Stimulated activated CD8-positive, alpha-beta memory T cell treated with anti-CD3 and anti-CD28 coated beads, Interleukin-12 subunit alpha, Interleukin-12 subunit beta, amount 100 ng/mL, for 24 hours (primary cell): ENCODE data around the gene ALLC.

Experiments
- DNase-seq: peaks from one replicate; pipeline ENCODE4 v3.0.0-alpha.2; 2020; ENCODE audit errors: extremely low read depth

Gene ALLC

DNA sequence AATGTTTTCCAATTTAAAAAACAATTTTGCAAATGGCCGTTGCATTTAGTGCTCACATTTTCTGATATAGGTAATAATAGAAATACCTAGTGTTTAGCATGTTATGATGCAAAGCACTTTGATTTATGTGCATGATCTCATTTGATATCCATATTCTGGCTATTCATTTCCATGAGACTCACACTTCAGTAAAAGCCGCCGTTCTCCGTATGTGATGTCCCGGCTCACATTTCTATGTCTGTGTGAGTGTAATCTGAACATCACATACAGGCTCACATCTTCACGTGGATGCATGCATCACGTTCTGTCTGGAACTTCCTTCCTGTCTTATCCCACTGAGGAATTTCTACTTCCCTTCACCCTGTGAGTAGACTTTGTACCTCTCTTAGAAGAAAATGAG lies 91.2 kb downstream of the ALLC start:
- DNase-seq = no peak

DNA sequence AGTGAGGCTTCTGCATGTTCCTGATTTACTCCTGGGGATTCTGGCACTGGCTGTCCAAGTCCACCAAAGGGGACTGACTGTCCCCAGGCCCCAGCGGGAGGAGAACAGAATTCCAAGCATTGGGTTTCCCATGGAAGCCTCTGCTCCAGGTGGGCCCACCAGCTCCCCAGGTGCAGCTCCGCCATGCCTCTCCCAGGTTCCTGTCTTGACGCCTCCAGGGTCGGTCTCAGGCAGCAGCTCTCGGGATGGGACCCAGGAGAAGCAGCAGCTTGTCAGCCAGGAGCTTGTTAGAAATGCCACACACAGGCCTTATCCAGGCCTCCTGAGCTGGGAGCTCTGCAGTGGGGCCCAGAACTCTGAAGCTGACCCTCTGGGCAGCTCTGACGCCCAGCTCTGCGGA lies 93.3 kb downstream of the ALLC start:
- DNase-seq = no peak

DNA sequence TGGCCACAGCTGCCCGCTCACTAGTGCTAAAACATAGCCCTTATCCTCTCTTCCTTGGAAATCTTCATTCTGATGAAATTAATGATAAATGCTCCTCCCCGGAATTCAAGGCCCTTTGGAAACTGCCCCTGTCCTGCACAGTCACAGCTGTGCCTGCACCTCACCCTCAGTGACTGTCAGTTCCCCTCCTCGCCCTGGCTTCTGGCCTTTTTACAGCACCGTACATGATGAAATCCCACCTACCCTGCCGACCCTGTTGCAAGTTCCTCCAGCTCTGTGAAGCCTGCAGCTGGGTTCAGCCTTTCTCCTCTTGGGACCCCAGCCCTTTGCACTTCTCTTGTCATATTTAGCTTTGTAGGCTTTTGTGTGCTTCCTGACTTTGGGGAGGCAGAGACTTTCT lies 93.8 kb downstream of the ALLC start:
- no peak for DNase-seq
